GM21390 (cell line): ENCODE measurements around the gene GPRASP1.
A peak's percentile ranks its signal among the peaks of the same experiment; 100 is the strongest.
"Not testable (repeated sequence)": the region's sequence is repeated elsewhere in the genome, so short reads cannot be mapped to it uniquely, and the experiment has no call there.

Experiments
- ATAC-seq: cut with Tn5 transposase; IDR thresholded peaks from one replicate; pipeline ENCODE4 v1.9.1; 2021; ENCODE audit not compliant: unreplicated experiment

The GPRASP1 gene

GRCh38 chrX:102651242-102652011, at the start of gene GPRASP1:
GPRASP1 (plus strand) TSS chrX:102651483; CDS start chrX:102653914, 2,431 bp downstream.
- ATAC-seq, result peak; percentile 41

GRCh38 chrX:102604327-102604726, 47.0 kb upstream of the GPRASP1 start:
- no peak for ATAC-seq

- ATAC-seq, result no peak
Observed at GRCh38 chrX:102606115-102606514, 45.2 kb upstream of the GPRASP1 start.

- ATAC-seq, result no peak
Observed at GRCh38 chrX:102610905-102611304, 40.4 kb upstream of the GPRASP1 start.

GRCh38 chrX:102624105-102624504, 27.2 kb upstream of the GPRASP1 start:
- no peak for ATAC-seq

- no peak for ATAC-seq
Observed at GRCh38 chrX:102627640-102628039, 23.6 kb upstream of the GPRASP1 start.

- no peak for ATAC-seq
Observed at GRCh38 chrX:102637561-102637960, 13.7 kb upstream of the GPRASP1 start.

- peak; percentile 8 for ATAC-seq
Observed at GRCh38 chrX:102650903-102651241, 411 bp upstream of the GPRASP1 start.

- ATAC-seq, result peak; percentile 72
Observed at GRCh38 chrX:102652031-102652688, 877 bp downstream of the GPRASP1 start.

GRCh38 chrX:102654696-102655095, 3.4 kb downstream of the GPRASP1 start:
- ATAC-seq, result no peak

- ATAC-seq, result no peak
Observed at GRCh38 chrX:102658556-102658955, 7.3 kb downstream of the GPRASP1 start.

- peak; percentile 100 for ATAC-seq
Observed at GRCh38 chrX:102659790-102660757, 8.8 kb downstream of the GPRASP1 start.

- ATAC-seq, result not testable (repeated sequence)
Observed at GRCh38 chrX:102663820-102664219, 12.5 kb downstream of the GPRASP1 start.

GRCh38 chrX:102667034-102667433, 15.8 kb downstream of the GPRASP1 start:
- ATAC-seq, result not testable (repeated sequence)

GRCh38 chrX:102669526-102669925, 18.2 kb downstream of the GPRASP1 start:
- ATAC-seq, result no peak

GRCh38 chrX:102672856-102673255, 21.6 kb downstream of the GPRASP1 start:
- ATAC-seq, result no peak

GRCh38 chrX:102677479-102677878, 26.2 kb downstream of the GPRASP1 start:
- not testable (repeated sequence) for ATAC-seq

- ATAC-seq, result peak; percentile 76
Observed at GRCh38 chrX:102684772-102685520, 33.7 kb downstream of the GPRASP1 start.

- ATAC-seq, result no peak
Observed at GRCh38 chrX:102694749-102695148, 43.5 kb downstream of the GPRASP1 start.

GRCh38 chrX:102696306-102696705, 45.0 kb downstream of the GPRASP1 start:
- ATAC-seq, result no peak

- no peak for ATAC-seq
Observed at GRCh38 chrX:102697494-102697893, 46.2 kb downstream of the GPRASP1 start.
